Stimulated activated naive CD8-positive, alpha-beta T cell treated with anti-CD3 and anti-CD28 coated beads, Interleukin-15, amount 100 ng/mL, for 72 hours (primary cell): ENCODE measurements around the gene RTBDN.
"Not testable (repeated sequence)": the region's sequence is repeated elsewhere in the genome, so short reads cannot be mapped to it uniquely, and the experiment has no call there.

Experiments
- ATAC-seq: fragments of 150-1000 bp; cut with Tn5 transposase; 2 replicates; pipeline ENCODE4 v1.10.0; 2021; ENCODE audit warnings: mild to moderate bottlenecking, moderate library complexity
- DNase-seq, 2 donors: peaks; one replicate each; pipeline ENCODE4 v3.0.0; 2021 to 2022
- H3K27ac Mint-ChIP-seq, 2 donors: one replicate each; pipeline ENCODE4 v1.8.0; 2022; ENCODE audit warnings: mild to moderate bottlenecking in 2 of 2, mixed read lengths in 2 of 2, moderate library complexity in 2 of 2
- H3K27me3 Mint-ChIP-seq: one replicate; pipeline ENCODE4 v1.8.0; 2022; ENCODE audit warnings: mixed read lengths
- H3K4me1 Mint-ChIP-seq: one replicate; pipeline ENCODE4 v1.8.0; 2022; ENCODE audit warnings: mild to moderate bottlenecking, mixed read lengths
- H3K4me3 Mint-ChIP-seq, 2 donors: one replicate each; pipeline ENCODE4 v1.8.0; 2022; ENCODE audit warnings: mild to moderate bottlenecking in 2 of 2, mixed read lengths in 2 of 2, moderate library complexity in 1 of 2
- H3K9me3 Mint-ChIP-seq, 2 donors: one replicate each; pipeline ENCODE4 v1.8.0; 2022; ENCODE audit warnings: mixed read lengths in 2 of 2

The RTBDN gene

DNA sequence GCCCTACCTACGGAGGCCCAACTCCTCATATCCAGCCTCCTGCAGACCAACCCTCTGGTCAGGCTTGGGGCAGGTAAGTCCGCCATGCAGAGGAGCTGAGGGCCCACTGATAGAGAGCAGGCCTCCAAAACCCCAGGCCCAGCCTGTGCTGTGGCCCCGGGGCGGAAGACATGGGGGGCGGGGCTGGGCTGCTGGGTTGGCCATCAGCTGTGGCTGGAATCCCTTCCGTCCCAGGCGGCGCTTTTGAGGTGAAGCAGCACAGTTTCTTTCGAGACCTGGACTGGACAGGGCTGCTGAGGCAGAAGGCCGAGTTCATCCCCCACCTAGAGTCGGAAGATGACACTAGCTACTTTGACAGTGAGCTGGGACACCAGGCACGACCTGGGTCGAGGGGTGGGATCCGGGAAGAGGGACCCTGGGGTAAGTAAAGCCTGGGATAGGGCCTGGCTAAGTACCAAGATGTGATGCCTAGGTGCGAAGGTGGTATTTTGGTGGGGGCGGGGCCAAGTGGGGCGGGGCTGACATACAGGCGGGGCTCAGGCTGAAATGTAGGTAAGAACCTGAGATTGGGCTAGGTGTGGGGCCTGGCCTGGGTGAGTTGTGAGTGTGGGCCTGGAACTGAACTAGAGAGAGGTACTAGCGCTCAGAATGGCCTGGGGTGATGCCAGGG, 31.5 kb upstream of the RTBDN start:
- Mint-ChIP-seq H3K4me3 (peak overlapping the region; percentile 67 to 69), H3K4me1 (peaks cover 27% of the 10 kb centered on the region), H3K27ac (no peak overlapping the region), H3K27me3 (peaks cover 12% of the 10 kb centered on the region), H3K9me3 (no peaks in the 10 kb centered on the region)
- ATAC-seq (no peak), DNase-seq (no peak)

DNA sequence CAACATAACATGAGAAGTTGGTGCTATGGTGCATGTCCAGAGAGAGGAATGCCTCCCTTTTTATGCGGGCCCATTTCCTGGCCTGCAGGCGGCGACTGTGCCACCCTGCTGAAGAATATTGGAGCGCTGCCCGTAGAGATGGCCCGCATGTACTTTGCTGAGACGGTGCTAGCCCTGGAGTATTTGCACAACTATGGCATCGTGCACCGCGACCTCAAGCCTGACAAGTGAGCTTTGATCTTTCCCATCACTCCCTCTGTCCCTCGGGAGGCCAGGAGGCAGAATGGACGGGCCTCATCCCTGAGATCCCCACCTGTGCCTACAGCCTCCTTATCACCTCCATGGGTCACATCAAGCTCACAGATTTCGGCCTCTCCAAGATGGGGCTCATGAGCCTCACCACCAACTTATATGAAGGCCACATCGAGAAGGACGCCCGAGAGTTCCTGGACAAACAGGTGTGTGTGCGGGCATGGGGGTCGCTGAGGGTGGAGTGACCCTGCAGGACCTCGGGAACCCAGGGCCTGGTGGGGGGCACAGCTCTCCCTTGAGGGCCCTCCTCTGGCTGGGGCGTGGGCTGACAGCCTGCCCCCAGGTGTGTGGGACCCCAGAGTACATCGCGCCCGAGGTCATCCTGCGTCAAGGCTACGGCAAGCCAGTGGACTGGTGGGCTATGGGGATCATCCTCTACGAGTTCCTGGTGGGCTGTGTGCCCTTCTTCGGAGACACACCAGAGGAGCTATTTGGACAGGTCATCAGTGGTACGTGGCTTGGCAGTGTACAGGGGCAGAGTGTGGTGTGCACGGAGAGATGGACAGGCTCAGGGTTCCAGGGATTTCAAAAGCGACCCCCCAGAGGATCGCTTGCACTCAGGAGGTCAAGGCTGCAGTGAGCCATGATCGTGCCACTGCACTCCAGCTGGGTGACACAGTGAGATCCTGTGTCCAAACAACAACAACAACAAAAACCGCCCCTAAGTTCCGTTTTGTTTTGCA, 30.6 kb upstream of the RTBDN start:
- ATAC-seq (no peak), DNase-seq (no peak)
- Mint-ChIP-seq H3K4me3 (no peak overlapping the region), H3K9me3 (no peaks in the 10 kb centered on the region), H3K27ac (no peak overlapping the region), H3K4me1 (peaks cover 27% of the 10 kb centered on the region), H3K27me3 (peaks cover 12% of the 10 kb centered on the region)

DNA sequence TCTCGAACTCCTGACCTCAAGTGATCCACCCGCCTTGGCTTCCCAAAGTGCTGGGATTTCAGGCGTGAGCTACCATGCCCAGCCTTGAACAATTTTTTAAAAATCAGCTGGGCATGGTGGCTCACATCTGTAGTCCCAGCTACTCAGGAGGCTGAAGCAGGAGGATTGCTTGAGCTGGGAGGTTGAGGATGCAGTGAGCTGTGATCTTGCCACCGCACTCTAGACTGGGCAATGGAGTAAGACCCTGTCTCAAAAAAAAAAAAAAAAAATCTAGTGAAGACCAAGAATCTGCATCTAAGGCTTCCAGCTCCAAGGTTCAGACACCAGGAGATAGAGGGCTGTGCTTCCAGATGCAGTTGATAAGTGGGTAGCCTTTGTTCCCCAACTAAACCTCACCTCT, 29.8 kb upstream of the RTBDN start:
- peaks cover 27% of the 10 kb centered on the region for H3K4me1 Mint-ChIP-seq
- no peaks in the 10 kb centered on the region for H3K9me3 Mint-ChIP-seq
- ATAC-seq, result no peak
- H3K4me3 Mint-ChIP-seq, result no peak overlapping the region
- DNase-seq, result no peak
- peaks cover 12% of the 10 kb centered on the region for H3K27me3 Mint-ChIP-seq
- no peak overlapping the region for H3K27ac Mint-ChIP-seq

DNA sequence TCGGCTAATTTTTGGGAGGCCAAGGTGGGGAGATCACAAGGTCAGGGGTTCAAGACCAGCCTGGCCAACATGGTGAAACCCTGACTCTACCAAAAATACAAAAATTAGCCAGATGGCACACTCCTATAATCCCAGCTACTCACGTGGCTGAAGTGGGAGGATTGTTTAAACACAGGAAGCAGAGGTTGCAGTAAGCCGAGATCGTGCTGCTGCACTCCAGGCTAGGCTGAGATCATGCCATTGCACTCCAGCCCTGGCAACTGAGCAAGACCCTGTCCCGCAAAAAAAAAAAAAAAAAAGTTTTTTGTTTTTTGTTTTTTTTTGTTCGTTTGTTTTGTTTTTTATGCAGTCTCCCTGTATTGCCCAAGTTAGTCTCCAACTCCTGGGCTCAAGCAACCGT, 25.2 kb upstream of the RTBDN start:
- no peak for ATAC-seq

DNA sequence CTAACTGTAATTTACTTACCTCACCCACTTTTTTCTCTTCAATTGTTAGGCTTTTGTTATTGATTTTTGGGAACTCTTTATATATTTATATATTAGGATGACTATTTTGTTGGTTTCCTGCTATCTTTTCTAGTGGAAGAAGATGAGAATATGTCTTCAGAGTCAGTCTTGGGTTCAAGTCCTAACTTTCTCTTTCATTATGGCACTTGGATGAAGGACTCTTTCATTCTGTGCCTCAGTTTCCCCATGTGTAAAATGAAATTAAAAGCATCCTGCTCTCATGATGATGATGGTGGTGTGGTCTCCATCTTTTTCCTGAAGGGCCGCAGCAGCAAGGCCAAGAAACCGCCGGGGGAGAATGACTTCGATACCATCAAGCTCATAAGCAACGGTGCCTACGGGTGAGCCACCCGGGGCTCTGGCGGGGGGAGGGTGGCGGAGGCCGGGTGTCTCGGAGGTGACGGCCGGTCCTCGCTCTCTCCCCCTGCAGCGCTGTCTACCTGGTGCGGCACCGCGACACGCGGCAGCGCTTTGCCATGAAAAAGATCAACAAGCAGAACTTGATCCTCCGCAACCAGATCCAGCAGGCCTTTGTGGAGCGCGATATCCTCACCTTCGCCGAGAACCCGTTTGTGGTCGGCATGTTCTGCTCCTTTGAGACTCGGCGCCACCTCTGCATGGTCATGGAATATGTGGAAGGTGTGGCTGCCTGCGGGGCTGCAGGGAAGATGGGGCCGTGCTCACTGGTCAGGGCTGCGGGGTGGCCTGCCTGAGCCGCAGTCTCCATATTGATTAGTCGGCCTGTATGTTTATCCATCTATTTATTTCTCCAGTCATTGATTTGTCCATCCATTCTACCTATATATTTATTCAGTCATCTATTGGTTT, 23.9 kb upstream of the RTBDN start:
- Mint-ChIP-seq H3K9me3 (no peaks in the 10 kb centered on the region), H3K27ac (no peak overlapping the region), H3K4me1 (no peaks in the 10 kb centered on the region)

More for the DNA sequence above, 25.2 kb upstream of the RTBDN start:
- H3K9me3 Mint-ChIP-seq, result no peaks in the 10 kb centered on the region
- no peak for DNase-seq
- no peak overlapping the region for H3K27ac Mint-ChIP-seq
- no peak overlapping the region for H3K4me3 Mint-ChIP-seq
- H3K27me3 Mint-ChIP-seq, result peaks cover 5% of the 10 kb centered on the region
- H3K4me1 Mint-ChIP-seq, result no peaks in the 10 kb centered on the region

DNA sequence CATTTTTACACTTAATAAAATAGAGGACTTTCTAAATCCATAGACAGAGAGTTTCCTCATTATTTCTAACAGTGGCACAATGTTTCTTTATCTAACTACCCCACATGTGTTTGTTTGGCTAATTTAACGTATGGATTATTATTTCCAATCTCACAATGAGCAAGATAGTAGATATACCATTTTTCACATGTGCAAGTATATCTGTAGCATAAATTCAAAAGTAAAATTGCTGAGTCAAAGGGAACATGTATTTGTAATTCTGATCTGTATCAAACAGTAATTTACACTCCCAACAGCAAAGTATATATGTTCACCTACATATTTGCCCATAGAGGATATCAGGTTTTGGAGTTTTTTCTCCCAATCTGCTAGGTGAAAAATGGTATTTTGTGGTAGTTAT, 22.3 kb upstream of the RTBDN start:
- Mint-ChIP-seq H3K4me1 (no peaks in the 10 kb centered on the region), H3K27me3 (peaks cover 1% of the 10 kb centered on the region), H3K4me3 (no peak overlapping the region), H3K9me3 (no peaks in the 10 kb centered on the region), H3K27ac (no peak overlapping the region)
- DNase-seq (no peak), ATAC-seq (no peak)

More for the DNA sequence above, 23.9 kb upstream of the RTBDN start:
- no peak for ATAC-seq
- H3K4me3 Mint-ChIP-seq, result no peak overlapping the region
- no peaks in the 10 kb centered on the region for H3K27me3 Mint-ChIP-seq
- DNase-seq, result no peak

DNA sequence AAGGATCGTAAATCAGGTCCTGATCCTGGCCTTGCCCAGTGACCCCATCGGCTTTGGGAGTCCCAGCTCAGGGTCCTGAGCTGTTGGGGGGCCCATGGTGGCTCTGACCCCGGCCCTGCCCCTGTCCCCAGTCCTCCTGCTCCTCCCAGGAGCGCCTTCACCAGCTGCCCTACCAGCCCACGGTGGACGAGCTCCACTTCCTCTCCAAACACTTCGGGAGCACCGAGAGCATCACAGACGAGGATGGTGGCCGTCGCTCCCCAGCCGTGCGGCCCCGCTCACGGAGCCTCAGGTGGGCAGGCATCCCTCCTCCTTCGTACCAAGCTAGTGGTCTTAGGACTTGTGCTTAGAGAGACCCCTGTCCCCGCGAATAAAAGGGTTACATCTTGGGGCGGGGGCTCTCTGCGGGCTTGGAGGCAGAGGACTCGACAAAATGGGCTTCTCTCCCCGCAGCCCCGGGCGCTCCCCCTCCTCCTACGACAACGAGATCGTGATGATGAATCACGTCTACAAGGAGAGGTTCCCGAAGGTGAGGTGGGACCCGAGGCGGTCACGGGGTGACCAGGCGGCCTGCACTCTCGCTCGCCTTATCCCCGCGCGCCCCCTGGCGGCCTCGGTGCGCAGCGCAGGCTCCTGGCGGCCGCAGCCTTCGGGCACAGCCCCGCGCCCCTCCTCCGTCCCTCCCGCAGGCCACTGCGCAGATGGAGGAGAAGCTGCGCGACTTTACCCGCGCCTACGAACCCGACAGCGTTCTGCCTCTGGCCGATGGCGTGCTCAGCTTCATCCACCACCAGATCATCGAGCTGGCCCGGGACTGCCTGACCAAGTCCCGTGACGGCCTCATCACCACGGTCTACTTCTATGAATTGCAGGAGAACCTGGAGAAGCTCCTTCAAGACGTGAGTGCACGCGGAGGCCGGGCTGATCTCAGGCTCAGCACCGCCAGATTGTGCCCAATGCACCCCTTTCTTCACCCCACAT, 13.1 kb upstream of the RTBDN start:
- H3K27ac Mint-ChIP-seq, result peak overlapping the region in 1 of 2 donors; percentile 84
- peaks cover 11% of the 10 kb centered on the region for H3K4me1 Mint-ChIP-seq
- peaks cover 57% of the 10 kb centered on the region for H3K27me3 Mint-ChIP-seq
- no peaks in the 10 kb centered on the region for H3K9me3 Mint-ChIP-seq
- peak; percentile 97 for ATAC-seq
- H3K4me3 Mint-ChIP-seq, result peak overlapping the region; percentile 77 to 82
- peak; percentile 88 to 90 for DNase-seq

DNA sequence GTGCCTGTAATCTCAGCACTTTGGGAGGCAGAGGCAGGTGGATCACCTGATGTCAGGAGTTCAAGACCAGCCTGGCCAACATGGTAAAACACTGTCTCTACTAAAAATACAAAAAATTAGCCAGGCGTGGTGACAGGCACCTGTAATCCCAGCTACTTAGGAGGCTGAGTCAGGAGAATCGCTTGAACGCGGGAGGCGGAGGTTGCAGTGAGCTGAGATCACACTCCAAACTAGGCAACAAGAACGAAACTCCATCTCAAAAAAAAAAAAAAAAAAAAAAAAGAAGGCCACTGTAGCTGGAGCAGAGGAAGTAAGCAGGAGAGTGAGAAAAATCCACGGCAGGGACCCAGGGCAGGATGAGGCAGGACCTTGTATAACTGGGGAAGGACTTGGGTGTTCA, 12.2 kb upstream of the RTBDN start:
- not testable (repeated sequence) for H3K9me3 Mint-ChIP-seq, DNase-seq, H3K4me3 Mint-ChIP-seq, H3K27ac Mint-ChIP-seq, ATAC-seq
- Mint-ChIP-seq H3K27me3 (peaks cover 64% of the 10 kb centered on the region), H3K4me1 (peaks cover 12% of the 10 kb centered on the region)

DNA sequence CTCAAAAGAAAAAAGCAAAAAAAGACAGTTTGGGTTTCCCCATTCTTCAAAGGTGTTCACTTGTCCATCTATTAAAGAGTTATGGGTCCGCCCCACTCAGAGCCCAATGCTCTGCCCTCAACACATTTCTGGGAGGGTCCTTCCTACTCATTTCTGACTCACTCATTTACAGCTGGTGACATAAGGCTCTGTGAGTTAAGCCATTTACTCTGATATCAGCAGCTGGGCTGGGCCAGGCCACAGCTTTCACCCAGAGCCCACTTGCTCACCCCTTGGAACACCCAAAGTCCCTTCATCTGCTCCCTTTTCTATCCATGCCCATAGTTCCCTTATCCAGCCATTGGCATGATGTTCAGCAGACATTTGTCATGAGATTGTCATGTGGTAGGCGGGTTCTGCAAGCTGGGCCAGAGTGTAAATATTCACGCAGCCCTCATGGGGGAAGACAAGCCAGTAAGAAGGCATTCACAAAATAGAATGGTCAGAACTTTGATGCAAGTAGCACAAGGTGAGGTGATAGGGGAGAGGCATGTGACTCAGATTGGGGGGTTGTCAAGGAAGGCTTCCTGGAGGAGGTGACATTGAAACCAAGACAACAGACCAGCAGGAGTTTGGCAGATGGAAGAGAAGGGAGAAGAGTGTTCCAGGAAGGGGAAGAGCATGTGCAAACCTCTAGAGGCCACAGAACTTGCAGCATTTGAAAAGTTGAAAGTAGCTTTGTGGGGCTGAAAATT, 9.8 kb upstream of the RTBDN start:
- Mint-ChIP-seq H3K27me3 (peaks cover 80% of the 10 kb centered on the region), H3K27ac (no peak overlapping the region), H3K4me1 (peaks cover 33% of the 10 kb centered on the region), H3K4me3 (no peak overlapping the region), H3K9me3 (no peaks in the 10 kb centered on the region)
- no peak for ATAC-seq
- DNase-seq, result no peak

DNA sequence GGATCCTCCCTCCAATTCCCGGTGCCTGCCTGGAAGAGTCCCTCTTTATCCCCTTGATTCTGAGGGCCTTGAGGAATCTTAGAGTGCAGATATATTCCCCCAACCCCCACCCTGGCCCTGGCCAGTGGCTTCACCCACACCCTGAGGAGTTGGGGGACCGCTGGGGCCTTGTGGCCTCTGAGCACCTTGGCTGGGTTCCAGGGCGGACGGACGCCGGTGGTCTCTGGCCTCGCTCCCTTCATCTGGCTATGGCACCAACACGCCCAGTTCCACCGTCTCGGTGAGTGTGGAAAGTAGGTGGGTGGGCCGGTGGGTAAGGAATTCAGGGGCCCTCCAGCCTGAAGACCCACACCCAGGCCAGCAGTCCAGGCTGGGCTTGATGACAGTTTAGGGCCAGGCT, 8.9 kb upstream of the RTBDN start:
- peaks cover 88% of the 10 kb centered on the region for H3K27me3 Mint-ChIP-seq
- H3K4me1 Mint-ChIP-seq, result peaks cover 41% of the 10 kb centered on the region
- H3K4me3 Mint-ChIP-seq, result no peak overlapping the region
- ATAC-seq (no peak), DNase-seq (no peak)
- H3K9me3 Mint-ChIP-seq, result no peaks in the 10 kb centered on the region
- H3K27ac Mint-ChIP-seq, result no peak overlapping the region

DNA sequence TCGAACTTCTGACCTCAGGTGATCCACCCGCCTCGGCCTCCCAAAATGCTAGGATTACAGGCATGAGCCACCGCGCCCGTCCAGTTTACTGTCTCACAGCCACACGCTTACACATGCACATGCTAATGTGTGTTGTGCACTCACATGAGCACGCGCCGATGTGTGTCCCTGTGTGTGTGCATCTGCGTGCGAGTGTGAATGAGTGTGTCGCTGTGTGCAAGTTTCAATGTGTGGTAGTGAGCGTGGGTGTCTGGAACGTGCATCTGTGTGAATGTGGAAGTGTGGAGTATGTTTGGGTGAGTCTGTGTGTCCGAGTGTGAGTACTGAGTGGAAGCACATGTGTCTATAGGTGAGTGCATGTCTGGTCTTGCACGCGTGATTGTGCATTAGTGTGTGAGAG, 8.1 kb upstream of the RTBDN start:
- no peak for DNase-seq
- ATAC-seq, result no peak
- Mint-ChIP-seq H3K4me3 (no peak overlapping the region), H3K4me1 (peaks cover 37% of the 10 kb centered on the region), H3K27ac (no peak overlapping the region), H3K9me3 (no peaks in the 10 kb centered on the region), H3K27me3 (peaks cover 91% of the 10 kb centered on the region)

DNA sequence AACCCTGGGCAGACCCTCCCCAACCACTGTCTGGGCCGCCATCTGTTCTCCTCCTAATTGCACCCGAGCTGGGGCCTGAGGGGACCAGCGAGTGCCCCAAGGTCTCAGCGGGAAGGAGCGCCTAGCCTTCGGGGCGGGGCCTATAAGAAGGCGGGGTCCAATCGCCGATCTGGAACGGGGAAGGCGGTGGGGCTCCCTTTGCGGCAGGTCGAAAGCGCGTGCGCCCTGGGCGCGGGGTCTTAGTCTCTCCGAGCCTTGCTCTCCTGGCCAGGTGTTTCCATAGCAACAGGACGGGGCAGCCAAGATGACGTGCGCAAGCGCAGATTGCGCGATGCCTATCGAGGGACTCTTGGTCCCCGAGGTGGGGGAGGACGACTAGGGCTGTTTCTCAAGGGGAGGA, 6.7 kb upstream of the RTBDN start:
- ATAC-seq, result no peak
- peaks cover 40% of the 10 kb centered on the region for H3K4me1 Mint-ChIP-seq
- peak in 1 of 2 donors; percentile 33 for DNase-seq
- no peaks in the 10 kb centered on the region for H3K9me3 Mint-ChIP-seq
- no peak overlapping the region for H3K27ac Mint-ChIP-seq
- H3K4me3 Mint-ChIP-seq, result peak overlapping the region; percentile 49 to 67
- H3K27me3 Mint-ChIP-seq, result peaks cover 91% of the 10 kb centered on the region

DNA sequence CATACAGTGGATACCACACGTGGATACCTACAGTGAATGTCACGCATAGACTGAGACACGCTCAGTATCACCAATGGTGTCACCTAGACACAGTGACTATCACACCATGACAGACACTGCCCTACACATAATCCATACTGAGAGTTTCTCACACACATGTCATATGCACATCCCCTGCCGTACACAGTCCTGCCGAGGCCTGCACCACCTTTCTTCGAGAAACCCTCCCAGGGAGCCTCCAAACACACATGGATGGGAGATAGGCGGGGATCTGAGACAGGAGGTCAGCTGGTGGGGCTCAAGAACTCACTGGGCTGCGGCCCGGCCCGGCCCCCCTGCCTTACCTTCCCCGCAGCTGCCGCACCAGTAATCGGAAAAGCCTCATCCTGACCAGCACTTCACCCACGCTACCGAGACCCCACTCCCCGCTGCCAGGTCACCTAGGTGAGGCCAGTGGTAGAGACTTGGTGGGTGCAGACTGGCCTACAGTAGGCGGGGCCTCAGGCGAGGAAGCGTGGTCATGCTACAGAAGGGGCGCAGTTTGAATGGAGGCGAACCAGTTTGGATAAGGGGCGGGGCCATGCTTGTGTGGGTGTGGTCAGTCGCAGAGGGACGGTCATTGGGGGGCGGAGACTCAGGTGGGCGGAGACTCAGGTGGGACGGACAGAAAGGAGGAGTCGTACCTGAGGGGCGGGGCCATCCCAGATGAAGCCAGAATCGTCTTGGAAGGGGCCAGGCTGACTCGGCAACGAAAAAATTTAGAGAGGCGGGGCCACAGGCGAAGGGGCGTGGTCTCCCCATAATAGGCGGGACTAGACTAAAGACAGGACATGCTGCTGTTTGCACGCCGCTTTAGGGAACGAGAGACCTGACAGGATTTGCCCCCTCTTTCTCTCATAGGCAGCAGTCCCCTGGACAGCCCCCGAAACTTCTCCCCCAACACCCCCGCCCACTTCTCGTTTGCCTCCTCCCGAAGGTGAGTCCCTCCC, 6.0 kb upstream of the RTBDN start:
- H3K4me3 Mint-ChIP-seq, result peak overlapping the region; percentile 49 to 67
- DNase-seq, result peak; percentile 63 to 68

More for the DNA sequence above, 6.0 kb upstream of the RTBDN start:
- peaks cover 41% of the 10 kb centered on the region for H3K4me1 Mint-ChIP-seq
- no peak overlapping the region for H3K27ac Mint-ChIP-seq
- H3K9me3 Mint-ChIP-seq, result no peaks in the 10 kb centered on the region
- ATAC-seq, result peak; percentile 44
- H3K27me3 Mint-ChIP-seq, result peaks cover 96% of the 10 kb centered on the region
